WI38 (cell line): Measurements from ENCODE around the gene TOGARAM2.

Source experiments
- H3K4me3 ChIP-seq: 2 replicates; pipeline ENCODE4 v1.5.1; 2011; ENCODE audit warnings: low read depth, mild to moderate bottlenecking, control low read depth, low read length
- CTCF ChIP-seq: IDR thresholded peaks from 2 replicates; pipeline ENCODE4 v1.5.1; 2012; ENCODE audit warnings: low read depth, mild to moderate bottlenecking, control low read depth, low read length

TOGARAM2 gene

GRCh38 chr2:29062371-29062770 lies 81.3 kb downstream of the TOGARAM2 start:
- no peak for TF ChIP-seq CTCF
- H3K4me3 ChIP-seq = no peak overlapping the region

- H3K4me3 ChIP-seq = no peak overlapping the region
- TF ChIP-seq CTCF = no peak
These were observed 82.0 kb downstream of the TOGARAM2 start for GRCh38 chr2:29063056-29063455.

GRCh38 chr2:29063646-29064345 lies 82.7 kb downstream of the TOGARAM2 start:
- H3K4me3 ChIP-seq = no peak overlapping the region; the same call in 1 of the 2 replicates
- TF ChIP-seq CTCF = no peak

- H3K4me3 ChIP-seq = no peak overlapping the region
- TF ChIP-seq CTCF = no peak
These were observed 83.2 kb downstream of the TOGARAM2 start for GRCh38 chr2:29064346-29064715.

GRCh38 chr2:29064746-29065067 lies 83.6 kb downstream of the TOGARAM2 start:
- H3K4me3 ChIP-seq = no peak overlapping the region
- TF ChIP-seq CTCF = no peak

GRCh38 chr2:29065068-29065811 lies 84.1 kb downstream of the TOGARAM2 start:
- TF ChIP-seq CTCF = no peak
- H3K4me3 ChIP-seq = no peak overlapping the region

- H3K4me3 ChIP-seq = no peak overlapping the region
- no peak for TF ChIP-seq CTCF
These were observed 85.3 kb downstream of the TOGARAM2 start for GRCh38 chr2:29066271-29066860.
